WTC11 (cell line): ENCODE data around the gene TRIP10.

Experiments
- ATF2 ChIP-seq: sonication (generic); formaldehyde crosslinking; IDR thresholded peaks from 2 replicates; pipeline ENCODE4 v1.8.1; 2022; ENCODE audit warnings: low read depth, missing genetic modification reagents, borderline replicate concordance
- CTCF ChIP-seq: fragments of 200-600 bp; IDR thresholded peaks from 2 replicates; pipeline ENCODE4 v1.8.0; 2022; ENCODE audit warnings: antibody characterized with exemption
- JUN ChIP-seq: sonication (generic); formaldehyde crosslinking; IDR thresholded peaks from 2 replicates; pipeline ENCODE4 v1.8.0; 2023; ENCODE audit warnings: mild to moderate bottlenecking, missing genetic modification reagents
- NFYB ChIP-seq: sonication (generic); formaldehyde crosslinking; conservative IDR thresholded peaks from 2 replicates; pipeline ENCODE4 v1.8.0; 2022; ENCODE audit warnings: low read depth, missing genetic modification reagents
- NR3C1 ChIP-seq: sonication (generic); formaldehyde crosslinking; conservative IDR thresholded peaks from 2 replicates; pipeline ENCODE4 v1.8.1; 2023; ENCODE audit warnings: low read depth, mild to moderate bottlenecking, missing genetic modification reagents

- TF ChIP-seq NR3C1 (CRISPR knock-in tag) (no peak), CTCF (no peak), JUN (no peak), ATF2 (CRISPR knock-in tag) (no peak), NFYB (CRISPR knock-in tag) (no peak)
Observed at GRCh38 chr19:6723108-6723618, 16.3 kb upstream of the TRIP10 start.
